Keratinocyte (primary cell): ENCODE measurements around the gene ODAD3.

Source experiments
- CTCF ChIP-seq, 3 experiments: IDR thresholded peaks in 1 of 3; conservative IDR thresholded peaks in 1 of 3; optimal IDR thresholded peaks in 1 of 3; 2 replicates in 2 of 3; 3 replicates in 1 of 3; pipeline versions ENCODE3 to v1.5.1; 2011; ENCODE audit warnings: low read length in 3 of 3, mild to moderate bottlenecking in 3 of 3, moderate library complexity in 2 of 3, control low read depth in 1 of 3, inconsistent platforms in 1 of 3; ENCODE audit not compliant: insufficient read depth in 2 of 3; ENCODE audit errors: extremely low read depth in 1 of 3
- EZH2 ChIP-seq: IDR thresholded peaks from one replicate; pipeline ENCODE4 v1.6.1; 2012; ENCODE audit warnings: inconsistent platforms, mild to moderate bottlenecking, low read length, moderate library complexity

- peak; percentile 78 to 93 (median 93) for TF ChIP-seq CTCF (optimal IDR thresholded peaks at IDR 0.05 in 1 of 3, IDR thresholded peaks at IDR 0.05 in 1 of 3, conservative IDR thresholded peaks at IDR 0.05 in 1 of 3; ENCODE audit: extremely low read depth in 1 of 3, insufficient read depth in 2 of 3, low read length in 3 of 3)
- no peak for TF ChIP-seq EZH2
Measured at GRCh38 chr19:11435057-11435832, at the start of gene ODAD3, which contains the start of gene PRKCSH.
